ENCODE results near the gene ACTL7A.

Gene ACTL7A

DNA sequence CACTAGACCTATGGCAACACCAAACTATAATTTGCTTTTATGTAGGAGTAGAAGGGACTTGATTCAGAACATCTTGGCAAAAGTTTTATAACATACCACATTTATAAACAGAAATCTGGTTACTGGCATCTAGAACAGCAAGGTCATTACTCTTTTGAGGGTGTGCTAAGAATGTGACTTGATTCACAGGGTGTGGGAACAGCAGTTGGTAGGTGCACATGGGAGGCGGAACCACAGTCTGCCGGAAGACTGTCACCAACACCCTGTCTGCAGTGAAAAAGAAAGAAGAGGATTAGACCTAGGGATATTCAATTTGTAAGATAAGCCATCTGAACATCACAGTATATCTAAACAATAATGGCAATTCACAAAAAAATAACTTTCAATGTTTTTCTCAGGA, 48.8 kb downstream of the ACTL7A start:
- in situ Hi-C loops (cut with MboI; ENCODE audit: low sequenced_read_pairs): no loop called here

DNA sequence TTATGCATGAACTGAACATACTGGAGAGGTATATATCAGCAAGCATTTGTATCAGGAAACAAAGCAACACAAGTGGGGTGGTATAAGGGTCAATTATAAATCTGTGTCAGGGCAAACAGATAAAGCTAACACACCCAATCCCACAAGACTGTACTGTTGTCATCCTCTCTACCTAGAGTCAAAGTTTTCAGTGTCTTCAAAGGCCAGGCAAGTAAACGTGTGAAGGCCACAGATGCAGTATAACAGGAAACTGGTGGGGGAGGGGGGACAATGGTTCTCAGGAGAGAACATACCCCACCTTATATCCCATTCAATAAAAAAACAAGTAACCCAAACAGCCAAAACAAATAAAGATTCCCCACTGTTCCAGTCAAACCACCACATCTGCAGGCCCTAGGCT, 49.8 kb downstream of the ACTL7A start:
- in situ Hi-C loops (cut with MboI; ENCODE audit: low sequenced_read_pairs): no loop called here
